Regular cardiac myocyte (primary cell): ENCODE data around the gene TRPC4AP. TPM values are rescaled to one million over a fixed set of nuclear protein-coding genes. Genes with fewer than 3 reads are reported as not detected.

ENCODE experiments used
- total RNA-seq: library from RNA; depleted of rRNA; stranded (reverse); fragments of >200 nt; gene quantifications from 2 replicates; pipeline ENCODE4 v1.2.3, GENCODE V29; 2014

The TRPC4AP gene, protein sequence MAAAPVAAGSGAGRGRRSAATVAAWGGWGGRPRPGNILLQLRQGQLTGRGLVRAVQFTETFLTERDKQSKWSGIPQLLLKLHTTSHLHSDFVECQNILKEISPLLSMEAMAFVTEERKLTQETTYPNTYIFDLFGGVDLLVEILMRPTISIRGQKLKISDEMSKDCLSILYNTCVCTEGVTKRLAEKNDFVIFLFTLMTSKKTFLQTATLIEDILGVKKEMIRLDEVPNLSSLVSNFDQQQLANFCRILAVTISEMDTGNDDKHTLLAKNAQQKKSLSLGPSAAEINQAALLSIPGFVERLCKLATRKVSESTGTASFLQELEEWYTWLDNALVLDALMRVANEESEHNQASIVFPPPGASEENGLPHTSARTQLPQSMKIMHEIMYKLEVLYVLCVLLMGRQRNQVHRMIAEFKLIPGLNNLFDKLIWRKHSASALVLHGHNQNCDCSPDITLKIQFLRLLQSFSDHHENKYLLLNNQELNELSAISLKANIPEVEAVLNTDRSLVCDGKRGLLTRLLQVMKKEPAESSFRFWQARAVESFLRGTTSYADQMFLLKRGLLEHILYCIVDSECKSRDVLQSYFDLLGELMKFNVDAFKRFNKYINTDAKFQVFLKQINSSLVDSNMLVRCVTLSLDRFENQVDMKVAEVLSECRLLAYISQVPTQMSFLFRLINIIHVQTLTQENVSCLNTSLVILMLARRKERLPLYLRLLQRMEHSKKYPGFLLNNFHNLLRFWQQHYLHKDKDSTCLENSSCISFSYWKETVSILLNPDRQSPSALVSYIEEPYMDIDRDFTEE
- total RNA-seq, result 82.3 and 120 TPM in 2 replicates

DNA sequence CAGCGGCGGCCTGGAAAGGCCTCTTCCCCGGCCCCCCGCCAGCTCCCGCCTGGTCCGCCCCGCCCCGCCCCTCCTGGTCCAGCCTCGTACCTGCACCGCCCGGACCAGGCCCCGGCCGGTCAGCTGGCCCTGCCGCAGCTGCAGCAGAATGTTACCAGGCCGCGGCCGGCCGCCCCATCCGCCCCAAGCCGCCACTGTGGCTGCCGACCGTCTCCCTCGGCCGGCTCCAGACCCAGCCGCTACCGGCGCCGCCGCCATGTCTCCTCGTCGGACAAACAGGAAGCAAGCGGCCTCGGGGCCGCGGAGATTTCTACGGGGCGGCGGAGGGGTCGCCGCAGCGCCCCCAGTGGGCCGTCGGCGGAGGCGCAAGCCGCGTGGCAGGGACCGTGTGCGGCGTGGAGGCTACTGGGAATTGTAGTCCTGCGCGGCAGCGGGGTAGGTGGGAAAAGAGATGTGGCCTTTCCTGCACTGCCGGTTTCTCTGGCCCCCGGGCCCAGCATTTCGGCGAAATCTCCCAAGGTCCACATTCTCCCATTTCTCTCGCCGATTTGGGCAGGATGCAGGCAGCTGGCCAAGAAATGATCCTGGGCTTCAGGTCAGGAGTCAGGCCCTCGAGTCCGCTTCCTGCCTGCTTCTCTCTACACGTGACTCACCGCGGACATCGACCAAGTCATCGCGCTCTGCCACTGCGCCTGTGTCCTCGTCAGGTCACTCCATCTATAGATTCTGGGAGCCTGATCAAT lies at the start of gene TRPC4AP:
TSS of gene TRPC4AP (minus strand) at position 284 of the 743 bp plus-strand sequence. CDS start at position 258, 26 bp downstream.

DNA sequence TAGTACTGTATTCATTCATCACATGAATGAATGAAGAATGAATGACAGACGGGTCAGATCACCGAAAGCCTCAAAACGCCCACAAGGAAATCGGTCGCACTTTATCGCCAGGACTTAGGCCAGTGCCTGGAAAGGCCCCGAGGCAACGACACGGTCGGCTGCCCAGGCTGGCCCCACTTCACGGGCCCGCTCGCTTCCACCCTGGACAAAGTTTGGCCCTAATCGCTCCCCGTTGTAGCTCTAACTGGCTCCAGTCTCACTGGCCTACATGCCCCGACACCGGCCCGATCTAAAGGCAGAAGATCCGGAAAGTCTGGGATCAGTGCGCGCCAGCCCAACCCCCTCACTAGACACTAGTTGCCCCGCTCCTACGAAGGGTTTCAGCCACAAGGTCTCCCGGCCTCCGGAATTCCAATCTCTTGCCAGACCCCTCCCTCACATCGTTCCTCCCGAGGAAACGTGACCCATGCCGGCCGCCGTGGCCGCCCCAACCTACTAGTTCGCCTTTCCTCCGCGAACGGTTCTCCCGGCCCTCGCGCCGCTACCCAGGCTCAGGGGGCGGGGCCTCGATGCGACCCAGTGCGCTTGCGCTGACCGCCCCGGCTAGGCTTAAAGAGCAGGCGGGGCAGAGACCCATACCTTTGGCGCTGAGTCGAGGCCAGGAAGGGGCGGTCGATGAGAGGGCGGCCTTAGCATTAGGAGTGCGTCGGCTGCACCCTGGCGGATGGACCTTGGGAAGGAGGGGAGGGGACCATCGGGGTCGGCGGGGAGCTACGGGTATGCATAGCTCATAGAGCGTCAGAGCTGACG lies 137.2 kb downstream of the TRPC4AP start, which contains the start of the genes GSS and MYH7B:
TSS of gene GSS (minus strand) at position 576 of the 810 bp plus-strand sequence. CDS start 3,954 bp downstream, outside the sequence.
TSS of gene MYH7B (plus strand) at position 638 of the 810 bp plus-strand sequence. CDS start 22,138 bp downstream, outside the sequence.

Other genes with a start within 250 kb of the TRPC4AP start
- 10.0 and 15.8 TPM in 2 replicates for gene GGT7, start 220.0 kb downstream of the TRPC4AP start, total RNA-seq
- 28.2 and 45.4 TPM in 2 replicates for gene ACSS2, start 216.2 kb downstream of the TRPC4AP start, total RNA-seq
- 68.2 and 86.5 TPM in 2 replicates for gene GSS, start 137.0 kb downstream of the TRPC4AP start, total RNA-seq
- under 0.01 TPM in 1 of 2 replicates, not detected in the other for gene MYH7B, start 136.9 kb downstream of the TRPC4AP start, total RNA-seq
- 47.9 and 68.8 TPM in 2 replicates for gene EDEM2, start 54.5 kb upstream of the TRPC4AP start, total RNA-seq
- 85.3 and 244 TPM in 2 replicates for gene PROCR, start 79.3 kb upstream of the TRPC4AP start, total RNA-seq
- gene MMP24, start 133.9 kb upstream of the TRPC4AP start, total RNA-seq, result 0.38 and 0.56 TPM in 2 replicates
- gene MMP24OS, start 185.3 kb upstream of the TRPC4AP start, total RNA-seq, result 8.6 and 37.5 TPM in 2 replicates
- 104 and 187 TPM in 2 replicates for gene EIF6, start 192.0 kb upstream of the TRPC4AP start, total RNA-seq
- under 0.01 TPM in 1 of 2 replicates, not detected in the other for gene FAM83C, start 199.6 kb upstream of the TRPC4AP start, total RNA-seq